Measurements from ENCODE around the gene GPBP1. TPM values are rescaled to one million over a fixed set of nuclear protein-coding genes. Genes with fewer than 3 reads are reported as not detected.

Gene GPBP1
- total RNA-seq, 1 experiment from 2014 or later = 69.5 TPM

DNA sequence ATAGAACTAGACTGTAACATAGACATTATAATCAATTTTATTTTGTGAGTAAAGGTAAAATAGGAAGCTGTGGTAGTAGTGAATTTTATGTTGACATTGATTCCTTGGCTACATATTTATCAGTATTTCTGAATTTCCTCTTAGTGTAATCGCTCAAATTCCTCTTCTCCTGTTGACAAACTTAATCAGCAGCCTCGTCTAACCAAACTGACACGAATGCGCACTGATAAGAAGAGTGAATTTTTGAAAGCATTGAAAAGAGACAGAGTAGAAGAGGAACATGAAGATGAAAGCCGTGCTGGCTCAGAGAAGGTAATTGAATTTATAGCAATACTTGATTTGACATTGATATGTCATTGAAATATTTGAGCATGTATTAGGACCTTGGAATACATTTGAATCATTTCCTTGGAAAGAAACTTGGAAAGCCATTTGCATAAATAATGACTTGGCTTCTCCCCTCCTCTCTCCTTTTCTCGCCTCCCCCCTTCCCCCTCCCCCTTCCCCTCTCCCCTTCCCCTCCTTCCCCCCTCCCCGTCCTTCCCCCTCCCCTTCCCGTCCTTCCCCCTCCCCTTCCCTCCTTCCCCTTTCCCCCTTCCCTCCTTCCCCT is 75.5 kb downstream of the GPBP1 start:
- CTCF ChIA-PET = no interaction called here
- no peak overlapping the region for H2AFZ ChIP-seq (ENCODE audit: low read depth, low read length, poor library complexity, severe bottlenecking)
- no peak overlapping the region for H3K27ac ChIP-seq (ENCODE audit: low read depth, low read length)
- no peak overlapping the region for H3K4me3 ChIP-seq (replicated peaks in 1 of 2; ENCODE audit: low read depth in 1 of 2, low read length in 2 of 2)
- 0 out of 2 replicates have a peak, but pooled peaks cover 11% of the 10 kb centered on the region for H4K20me1 ChIP-seq (ENCODE audit: insufficient read depth)
- H3K9me3 ChIP-seq (ENCODE audit: control insufficient read depth in 1 of 2, insufficient read depth in 1 of 2, low read depth in 1 of 2, low read length in 2 of 2) = no peaks in the 10 kb centered on the region
- H3K79me2 ChIP-seq (ENCODE audit: insufficient read depth, low read length) = peaks cover 41% of the 10 kb centered on the region
- no peaks in the 10 kb centered on the region for H3K9me2 ChIP-seq (ENCODE audit: insufficient read depth)
- no peak overlapping the region for H3K4me2 ChIP-seq (ENCODE audit: low read length)
- no TSS peak for BruUV-seq (replicated peaks)
- H3K4me1 ChIP-seq (ENCODE audit: control insufficient read depth in 1 of 2, insufficient read depth in 2 of 2, low read length in 2 of 2) = no peaks in the 10 kb centered on the region
- intact Hi-C loops (cut with micrococcal nuclease) = no loop called here
- TF ChIP-seq EGR1 (IDR thresholded peaks at IDR 0.05; ENCODE audit: low read depth) (no peak), JUND (IDR thresholded peaks at IDR 0.05) (no peak), EZH2 (IDR thresholded peaks at IDR 0.05) (no peak), SP1 (IDR thresholded peaks at IDR 0.05; ENCODE audit: low read depth) (no peak), EZH2phosphoT487 (IDR thresholded peaks at IDR 0.05; ENCODE audit: borderline replicate concordance) (no peak), CBX3 (IDR thresholded peaks at IDR 0.05; ENCODE audit: low read depth) (no peak)
- TF ChIP-seq, protein P1, sequence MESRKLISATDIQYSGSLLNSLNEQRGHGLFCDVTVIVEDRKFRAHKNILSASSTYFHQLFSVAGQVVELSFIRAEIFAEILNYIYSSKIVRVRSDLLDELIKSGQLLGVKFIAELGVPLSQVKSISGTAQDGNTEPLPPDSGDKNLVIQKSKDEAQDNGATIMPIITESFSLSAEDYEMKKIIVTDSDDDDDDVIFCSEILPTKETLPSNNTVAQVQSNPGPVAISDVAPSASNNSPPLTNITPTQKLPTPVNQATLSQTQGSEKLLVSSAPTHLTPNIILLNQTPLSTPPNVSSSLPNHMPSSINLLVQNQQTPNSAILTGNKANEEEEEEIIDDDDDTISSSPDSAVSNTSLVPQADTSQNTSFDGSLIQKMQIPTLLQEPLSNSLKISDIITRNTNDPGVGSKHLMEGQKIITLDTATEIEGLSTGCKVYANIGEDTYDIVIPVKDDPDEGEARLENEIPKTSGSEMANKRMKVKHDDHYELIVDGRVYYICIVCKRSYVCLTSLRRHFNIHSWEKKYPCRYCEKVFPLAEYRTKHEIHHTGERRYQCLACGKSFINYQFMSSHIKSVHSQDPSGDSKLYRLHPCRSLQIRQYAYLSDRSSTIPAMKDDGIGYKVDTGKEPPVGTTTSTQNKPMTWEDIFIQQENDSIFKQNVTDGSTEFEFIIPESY (IDR thresholded peaks at IDR 0.05; ENCODE audit: extremely low read depth, insufficient replicate concordance, low read length) = no peak
- H3K36me3 ChIP-seq (ENCODE audit: control insufficient read depth in 1 of 2, insufficient read depth in 2 of 2, low read length in 2 of 2) = peaks cover 29 to 41% of the 10 kb centered on the region in 2 experiments
- H3K9ac ChIP-seq (ENCODE audit: low read length) = no peak overlapping the region
- RAD21 ChIA-PET (ENCODE audit: low non-redundant PET in 1 of 2, low total read pairs in 2 of 2, uncharacterized antibody in 2 of 2, unreplicated experiment in 2 of 2) = no interaction called here
- POLR2A ChIA-PET = no interaction called here
- DNase-seq (ENCODE audit: low read depth, low spot score) = no peak
- no peaks in the 10 kb centered on the region for H3K27me3 ChIP-seq (ENCODE audit: insufficient read depth, low read length)
- no peak for ATAC-seq

DNA sequence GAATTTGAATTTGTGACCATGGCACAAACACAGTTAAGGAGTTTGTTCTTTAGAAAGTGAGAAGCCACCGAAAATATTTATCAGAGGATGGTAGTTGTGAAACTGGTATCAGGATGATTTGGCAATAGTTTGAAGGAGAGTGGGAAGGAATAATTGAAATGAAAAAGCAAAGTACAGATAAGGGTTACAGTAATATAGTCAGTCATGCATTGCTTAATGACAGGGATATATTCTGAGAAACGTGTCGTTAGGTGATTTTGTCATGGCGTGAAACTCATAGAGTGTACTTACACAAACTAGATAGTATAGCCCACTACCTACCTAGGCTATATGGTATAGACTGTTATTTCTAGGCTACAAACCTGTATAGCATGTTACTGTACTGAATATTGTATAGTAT is 84.2 kb downstream of the GPBP1 start:
- POLR2A ChIA-PET = no interaction called here
- intact Hi-C loops (cut with micrococcal nuclease) = no loop called here
- RAD21 ChIA-PET (ENCODE audit: low non-redundant PET in 1 of 2, low total read pairs in 2 of 2, uncharacterized antibody in 2 of 2, unreplicated experiment in 2 of 2) = no interaction called here
- DNase-seq (ENCODE audit: low read depth, low spot score) = no peak
- peaks cover 26 to 28% of the 10 kb centered on the region in 2 experiments for H3K36me3 ChIP-seq (ENCODE audit: control insufficient read depth in 1 of 2, insufficient read depth in 2 of 2, low read length in 2 of 2)
- H2AFZ ChIP-seq (ENCODE audit: low read depth, low read length, poor library complexity, severe bottlenecking) = no peak overlapping the region
- no peak overlapping the region for H3K4me2 ChIP-seq (ENCODE audit: low read length)
- no peak for ATAC-seq
- no peak overlapping the region for H3K9ac ChIP-seq (ENCODE audit: low read length)
- no peaks in the 10 kb centered on the region for H3K9me3 ChIP-seq (ENCODE audit: control insufficient read depth in 1 of 2, insufficient read depth in 1 of 2, low read depth in 1 of 2, low read length in 2 of 2)
- CTCF ChIA-PET = no interaction called here
- H3K27me3 ChIP-seq (ENCODE audit: insufficient read depth, low read length) = no peaks in the 10 kb centered on the region
- no TSS peak for BruUV-seq (replicated peaks)
- no peaks in the 10 kb centered on the region for H3K4me1 ChIP-seq (ENCODE audit: control insufficient read depth in 1 of 2, insufficient read depth in 2 of 2, low read length in 2 of 2)
- TF ChIP-seq FOSL1 (IDR thresholded peaks at IDR 0.05; ENCODE audit: low read depth) (no peak), EZH2 (IDR thresholded peaks at IDR 0.05) (no peak), JUND (IDR thresholded peaks at IDR 0.05) (no peak)
- H3K27ac ChIP-seq (ENCODE audit: low read depth, low read length) = no peak overlapping the region
- no peak overlapping the region for H3K4me3 ChIP-seq (replicated peaks in 1 of 2; ENCODE audit: low read depth in 1 of 2, low read length in 2 of 2)
- H3K9me2 ChIP-seq (ENCODE audit: insufficient read depth) = no peaks in the 10 kb centered on the region
- H3K79me2 ChIP-seq (ENCODE audit: insufficient read depth, low read length) = peaks cover 43% of the 10 kb centered on the region
- no peaks in the 10 kb centered on the region for H4K20me1 ChIP-seq (ENCODE audit: insufficient read depth)
